OCI-LY7 (cell line): ENCODE data around the gene TCF20.
A peak's percentile ranks its signal among the peaks of the same experiment; 100 is the strongest.

Experiments used
- CTCF ChIP-seq: fragments of 200-600 bp; sonication (generic); conservative IDR thresholded peaks from 2 replicates; pipeline ENCODE4 v1.5.1; 2014; ENCODE audit warnings: mild to moderate bottlenecking, antibody characterized with exemption, low read length, moderate library complexity, mixed read lengths
- EZH2phosphoT487 ChIP-seq: fragments of 200-600 bp; sonication (generic); IDR thresholded peaks from 2 replicates; pipeline ENCODE4 v1.6.1; 2018; ENCODE audit warnings: low read depth, borderline replicate concordance, mild to moderate bottlenecking, mixed run types, antibody characterized with exemption, low read length, moderate library complexity, mixed read lengths

GRCh38 chr22:42296883-42297282 is 26.4 kb upstream of the TCF20 start:
- TF ChIP-seq CTCF (peak; percentile 34; the same call in 1 of the 2 replicates), EZH2phosphoT487 (no peak)
